ENCODE results near the gene ST6GALNAC1. TPM values are rescaled to one million over a fixed set of nuclear protein-coding genes. Genes with fewer than 3 reads are reported as not detected.
"Not testable (repeated sequence)": the region's sequence is repeated elsewhere in the genome, so short reads cannot be mapped to it uniquely, and the experiment has no call there.

ST6GALNAC1 gene
- total and polyA plus RNA-seq, 2 of the 4 experiments (the other 2 are of a cell fraction), result not detected

DNA sequence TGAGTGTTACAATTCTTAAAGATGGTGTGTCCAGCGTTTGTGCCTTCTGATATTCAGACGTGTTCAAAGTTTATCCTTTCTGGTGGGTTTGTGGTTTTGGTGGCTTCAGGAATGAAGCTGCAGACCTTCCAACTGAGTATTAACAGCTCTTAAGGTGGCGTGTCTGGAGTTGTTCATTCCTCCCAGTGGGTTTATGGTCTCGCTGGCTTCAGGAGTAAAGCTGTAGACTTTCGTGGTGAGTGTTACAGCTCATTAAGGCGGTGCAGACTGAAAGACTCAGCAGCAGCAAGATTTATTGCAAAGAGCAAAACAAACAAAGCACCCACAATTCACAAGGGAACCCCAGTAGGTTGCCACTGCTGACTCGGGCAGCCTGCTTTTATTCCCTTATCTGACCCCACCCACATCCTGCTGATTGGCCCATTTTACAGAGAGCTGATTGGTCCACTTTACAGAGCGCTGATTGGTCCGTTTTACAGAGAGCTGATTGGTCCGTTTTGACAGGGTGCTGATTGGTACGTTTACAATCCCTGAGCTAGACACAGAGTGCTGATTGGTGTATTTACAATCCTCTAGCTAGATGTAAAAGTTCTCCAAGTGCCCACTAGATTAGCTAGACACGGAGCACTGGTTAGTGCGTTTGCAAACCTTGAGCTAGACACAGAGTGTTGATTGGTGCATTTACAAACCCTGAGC lies 29.3 kb downstream of the ST6GALNAC1 start:
- H2BK20ac ChIP-seq (ENCODE audit: low read depth, low read length); DNase-seq; dilution Hi-C loops (cut with HindIII; ENCODE audit: low sequenced_read_pairs, unreplicated experiment); H4K91ac ChIP-seq (ENCODE audit: insufficient read depth, low read depth, low read length); H4K5ac ChIP-seq (ENCODE audit: low read depth, low read length); H3K9me3 ChIP-seq (ENCODE audit: control insufficient read depth, insufficient read depth, low read length); in situ Hi-C loops (cut with MboI; ENCODE audit: low sequenced_read_pairs); H2BK15ac ChIP-seq (ENCODE audit: low read depth, low read length); H2AK5ac ChIP-seq (ENCODE audit: low read depth, low read length); H3K56ac ChIP-seq (ENCODE audit: extremely low read depth, insufficient read depth, low read length); POLR2A ChIA-PET (ENCODE audit: unreplicated experiment); H3K27me3 ChIP-seq (ENCODE audit: control insufficient read depth, insufficient read depth, low read length); H2AFZ ChIP-seq (replicated peaks; ENCODE audit: low read length, poor library complexity); H3K79me1 ChIP-seq (ENCODE audit: low read depth in 1 of 2, low read length in 2 of 2); H3K4me1 ChIP-seq (ENCODE audit: control insufficient read depth, insufficient read depth, low read length); H2AK9ac ChIP-seq (replicated peaks; ENCODE audit: low read depth, low read length, poor library complexity); H3K36me3 ChIP-seq (ENCODE audit: control insufficient read depth, insufficient read depth, low read length); H2BK120ac ChIP-seq (ENCODE audit: low read depth, low read length); H2BK5ac ChIP-seq (ENCODE audit: low read depth, low read length, poor library complexity, severe bottlenecking); ATAC-seq (ENCODE audit: low read depth); H4K8ac ChIP-seq (ENCODE audit: low read depth in 2 of 2, low read length in 2 of 2); H3K4me2 ChIP-seq (ENCODE audit: low read depth, low read length); H4K20me1 ChIP-seq (ENCODE audit: insufficient read depth, low read length); H3K18ac ChIP-seq (ENCODE audit: low read depth, low read length); H3K23ac ChIP-seq (ENCODE audit: low read depth, low read length); intact Hi-C loops (cut with micrococcal nuclease); CTCF ChIA-PET; BruUV-seq (replicated peaks); H3K9me1 ChIP-seq (ENCODE audit: insufficient read depth, low read length); H3K27ac ChIP-seq (ENCODE audit: insufficient read depth, low read length); H3K9ac ChIP-seq (ENCODE audit: low read depth, low read length); H3K14ac ChIP-seq (replicated peaks; ENCODE audit: low read depth, low read length); H3K4me3 ChIP-seq (ENCODE audit: insufficient read depth, low read depth, low read length); H3K4ac ChIP-seq (ENCODE audit: low read depth, low read length): not testable (repeated sequence)
- WGBS, 2 experiments (ENCODE audit: extremely low coverage in 2 of 2, insufficient read length in 1 of 2), result 100% methylated on average over 2 of the region's 13 CpGs; no CpG with 5 or more reads in 1 of the 2 experiments
